ENCODE data around the gene RFX2.
"Not testable (repeated sequence)": the region's sequence is repeated elsewhere in the genome, so short reads cannot be mapped to it uniquely, and the experiment has no call there.

RFX2 gene

GRCh38 chr19:5974721-5975387, 135.4 kb downstream of the RFX2 start:
- peak in 1 of 2 donors; percentile 40 for DNase-seq (ENCODE audit: extremely low read depth in 1 of 2, low read depth in 1 of 2)

- DNase-seq (ENCODE audit: extremely low read depth in 1 of 2, low read depth in 1 of 2) = no peak
Observed at GRCh38 chr19:5973867-5974635, 136.2 kb downstream of the RFX2 start.

- DNase-seq (ENCODE audit: extremely low read depth in 1 of 2, low read depth in 1 of 2) = no peak
Observed at GRCh38 chr19:5973376-5973775, 136.9 kb downstream of the RFX2 start.

- DNase-seq (ENCODE audit: extremely low read depth in 1 of 2, low read depth in 1 of 2) = no peak
Observed at GRCh38 chr19:5972355-5972731, 138.0 kb downstream of the RFX2 start.

- DNase-seq (ENCODE audit: extremely low read depth in 1 of 2, low read depth in 1 of 2) = no peak
Observed at GRCh38 chr19:5971714-5972354, 138.5 kb downstream of the RFX2 start.

- no peak for DNase-seq (ENCODE audit: extremely low read depth in 1 of 2, low read depth in 1 of 2)
Observed at GRCh38 chr19:5969476-5969875, 140.8 kb downstream of the RFX2 start.

- DNase-seq (ENCODE audit: extremely low read depth in 1 of 2, low read depth in 1 of 2) = no peak
Observed at GRCh38 chr19:5968431-5969373, 141.6 kb downstream of the RFX2 start.

- DNase-seq (ENCODE audit: extremely low read depth in 1 of 2, low read depth in 1 of 2) = peak in 1 of 2 donors; percentile 34
Observed at GRCh38 chr19:5967994-5968430, 142.3 kb downstream of the RFX2 start.

- DNase-seq (ENCODE audit: extremely low read depth in 1 of 2, low read depth in 1 of 2) = no peak
Observed at GRCh38 chr19:5967571-5967970, 142.7 kb downstream of the RFX2 start.

GRCh38 chr19:5966941-5967340, 143.4 kb downstream of the RFX2 start:
- DNase-seq (ENCODE audit: extremely low read depth in 1 of 2, low read depth in 1 of 2) = no peak

GRCh38 chr19:5966215-5966614, 144.1 kb downstream of the RFX2 start:
- DNase-seq (ENCODE audit: extremely low read depth in 1 of 2, low read depth in 1 of 2) = no peak

- no peak for DNase-seq (ENCODE audit: extremely low read depth in 1 of 2, low read depth in 1 of 2)
Observed at GRCh38 chr19:5964816-5965565, 145.3 kb downstream of the RFX2 start.

- no peak for DNase-seq (ENCODE audit: extremely low read depth in 1 of 2, low read depth in 1 of 2)
Observed at GRCh38 chr19:5963855-5964254, 146.4 kb downstream of the RFX2 start.

- not testable (repeated sequence) for DNase-seq (ENCODE audit: extremely low read depth in 1 of 2, low read depth in 1 of 2)
Observed at GRCh38 chr19:5963259-5963658, 147.0 kb downstream of the RFX2 start.

GRCh38 chr19:5961969-5962945, 148.0 kb downstream of the RFX2 start:
- peak in 1 of 2 donors; percentile 55 for DNase-seq (ENCODE audit: extremely low read depth in 1 of 2, low read depth in 1 of 2)

- DNase-seq (ENCODE audit: extremely low read depth in 1 of 2, low read depth in 1 of 2) = not testable (repeated sequence)
Observed at GRCh38 chr19:5961641-5961968, 148.7 kb downstream of the RFX2 start.

- no peak for DNase-seq (ENCODE audit: extremely low read depth in 1 of 2, low read depth in 1 of 2)
Observed at GRCh38 chr19:5960005-5961001, 150.0 kb downstream of the RFX2 start.
